H9 (cell line): ENCODE measurements around the gene PTPN12. TPM values are rescaled to one million over a fixed set of nuclear protein-coding genes. Genes with fewer than 3 reads are reported as not detected.

ENCODE experiments used
- DNase-seq: peaks from one replicate; pipeline ENCODE4 v3.0.0-alpha.2; 2017
- H2AFZ ChIP-seq: one replicate; pipeline ENCODE4 v1.6.1; 2013; ENCODE audit warnings: mild to moderate bottlenecking, low read length, control low read depth, moderate library complexity
- H2AK5ac ChIP-seq: 2 replicates; pipeline ENCODE4 v1.6.1; 2013; ENCODE audit warnings: low read length, control low read depth, mixed read lengths; ENCODE audit not compliant: insufficient read length
- H2BK120ac ChIP-seq: one replicate; pipeline ENCODE4 v1.6.1; 2013; ENCODE audit warnings: low read depth, mild to moderate bottlenecking, low read length, control low read depth, inconsistent platforms; ENCODE audit not compliant: poor library complexity, severe bottlenecking
- H2BK12ac ChIP-seq: 2 replicates; pipeline ENCODE4 v1.6.1; 2013; ENCODE audit warnings: low read length, control low read depth, mixed read lengths, low read depth; ENCODE audit not compliant: insufficient read length
- H2BK15ac ChIP-seq: 2 replicates; pipeline ENCODE4 v1.6.1; 2013; ENCODE audit warnings: low read depth, low read length, control low read depth
- H2BK20ac ChIP-seq: one replicate; pipeline ENCODE4 v1.6.1; 2013; ENCODE audit warnings: low read depth, mild to moderate bottlenecking, low read length, control low read depth, inconsistent platforms; ENCODE audit not compliant: poor library complexity, severe bottlenecking
- H2BK5ac ChIP-seq: 2 replicates; pipeline ENCODE4 v1.6.1; 2013; ENCODE audit warnings: low read length, control low read depth, mixed read lengths; ENCODE audit not compliant: insufficient read length
- H3K14ac ChIP-seq: 2 replicates; pipeline ENCODE4 v1.6.1; 2013; ENCODE audit warnings: low read length, control low read depth; ENCODE audit not compliant: insufficient read depth
- H3K18ac ChIP-seq: 2 replicates; pipeline ENCODE4 v1.6.1; 2013; ENCODE audit warnings: low read depth, mild to moderate bottlenecking, mixed read lengths, low read length, control low read depth; ENCODE audit not compliant: insufficient read length
- H3K23ac ChIP-seq: 2 replicates; pipeline ENCODE4 v1.6.1; 2013; ENCODE audit warnings: low read length, control low read depth, mixed read lengths, low read depth; ENCODE audit not compliant: insufficient read length
- H3K23me2 ChIP-seq: 2 replicates; pipeline ENCODE4 v1.6.1; 2013; ENCODE audit warnings: low read depth, mild to moderate bottlenecking, mixed read lengths, low read length, control low read depth; ENCODE audit not compliant: insufficient read length, poor library complexity, severe bottlenecking
- H3K27ac ChIP-seq: 2 replicates; pipeline ENCODE4 v1.5.1; 2013; ENCODE audit warnings: low read length, control low read depth, mixed read lengths, low read depth; ENCODE audit not compliant: insufficient read length
- H3K27me3 ChIP-seq: 2 replicates; pipeline ENCODE4 v1.6.1; 2013; ENCODE audit warnings: low read length, control low read depth, inconsistent platforms; ENCODE audit not compliant: insufficient read depth
- H3K4ac ChIP-seq: 2 replicates; pipeline ENCODE4 v1.6.1; 2013; ENCODE audit warnings: low read depth, mild to moderate bottlenecking, control low read depth, inconsistent platforms, low read length, moderate library complexity
- H3K4me1 ChIP-seq: 2 replicates; pipeline ENCODE4 v1.6.1; 2013; ENCODE audit warnings: low read length, control low read depth, inconsistent platforms; ENCODE audit not compliant: insufficient read depth
- H3K4me2 ChIP-seq: 2 replicates; pipeline ENCODE4 v1.6.1; 2013; ENCODE audit warnings: low read length, control low read depth, mixed read lengths; ENCODE audit not compliant: insufficient read length, insufficient read depth
- H3K56ac ChIP-seq: 2 replicates; pipeline ENCODE4 v1.6.1; 2013; ENCODE audit warnings: low read depth, mild to moderate bottlenecking, mixed read lengths, low read length, control low read depth; ENCODE audit not compliant: insufficient read length
- H3K79me1 ChIP-seq: 2 replicates; pipeline ENCODE4 v1.6.1; 2013; ENCODE audit warnings: low read depth, mild to moderate bottlenecking, moderate library complexity, low read length, control low read depth, inconsistent platforms; ENCODE audit not compliant: insufficient read depth, poor library complexity, severe bottlenecking
- H3K79me2 ChIP-seq: 2 replicates; pipeline ENCODE4 v1.6.1; 2013; ENCODE audit warnings: low read length, control low read depth, inconsistent platforms; ENCODE audit not compliant: insufficient read depth
- H3K9ac ChIP-seq: 2 replicates; pipeline ENCODE4 v1.6.1; 2013; ENCODE audit warnings: low read length, control low read depth, mixed read lengths; ENCODE audit not compliant: insufficient read length; ENCODE audit errors: extremely low read depth
- H3K9me3 ChIP-seq: one replicate; pipeline ENCODE4 v1.6.1; 2013; ENCODE audit warnings: low read depth, low read length, inconsistent platforms; ENCODE audit not compliant: control insufficient read depth
- H3T11ph ChIP-seq: one replicate; pipeline ENCODE4 v1.6.1; 2013; ENCODE audit warnings: mild to moderate bottlenecking, low read length, control low read depth, inconsistent platforms
- H4K20me1 ChIP-seq: one replicate; pipeline ENCODE4 v1.6.1; 2013; ENCODE audit not compliant: control insufficient read depth, insufficient read length, insufficient read depth
- H4K5ac ChIP-seq: 2 replicates; pipeline ENCODE4 v1.6.1; 2013; ENCODE audit warnings: low read depth, mild to moderate bottlenecking, mixed read lengths, low read length, control low read depth; ENCODE audit not compliant: insufficient read length
- H4K8ac ChIP-seq: replicated peaks from 2 replicates; pipeline ENCODE4 v1.6.1; 2013; ENCODE audit warnings: low read length, control low read depth, mixed read lengths, low read depth; ENCODE audit not compliant: insufficient read length
- H4K91ac ChIP-seq: 2 replicates; pipeline ENCODE4 v1.6.1; 2013; ENCODE audit warnings: low read depth, mild to moderate bottlenecking, moderate library complexity, mixed read lengths, low read length, control low read depth; ENCODE audit not compliant: insufficient read length
- H3K27ac Mint-ChIP-seq, 3 experiments: 2 replicates in 2 of 3; 3 replicates in 1 of 3; pipeline ENCODE4 v1.8.0; 2020 to 2021; ENCODE audit warnings: mixed read lengths in 3 of 3, mild to moderate bottlenecking in 1 of 3, moderate library complexity in 1 of 3
- H3K27me3 Mint-ChIP-seq: 2 replicates; pipeline ENCODE4 v1.8.0; 2021; ENCODE audit warnings: low read depth, mild to moderate bottlenecking, moderate library complexity, mixed read lengths
- H3K36me3 Mint-ChIP-seq, 3 experiments: 2 replicates in 2 of 3; 3 replicates in 1 of 3; pipeline ENCODE4 v1.8.0; 2020 to 2021; ENCODE audit warnings: low read depth in 3 of 3, mixed read lengths in 3 of 3; ENCODE audit not compliant: insufficient read depth in 1 of 3
- H3K4me1 Mint-ChIP-seq, 2 experiments: 2 replicates each; pipeline ENCODE4 v1.8.0; 2020; ENCODE audit warnings: mixed read lengths in 2 of 2
- H3K4me3 Mint-ChIP-seq, 2 experiments: 2 replicates in 1 of 2; 3 replicates in 1 of 2; pipeline ENCODE4 v1.8.0; 2020 to 2021; ENCODE audit warnings: mild to moderate bottlenecking in 2 of 2, mixed read lengths in 2 of 2, moderate library complexity in 1 of 2
- H3K9me3 Mint-ChIP-seq, 2 experiments: 2 replicates in 1 of 2; 3 replicates in 1 of 2; pipeline ENCODE4 v1.8.0; 2020; ENCODE audit warnings: mild to moderate bottlenecking in 2 of 2, mixed read lengths in 2 of 2, moderate library complexity in 1 of 2
- CTCF ChIP-seq: fragments of 200-600 bp; sonication (generic); conservative IDR thresholded peaks from 3 replicates; pipeline ENCODE4 v1.8.0; 2021; ENCODE audit warnings: antibody characterized with exemption, mild to moderate bottlenecking
- WGBS: extraction: QIAGEN DNeasy Blood & Tissue Kit; methylation state at CpG from one replicate; pipeline ENCODE4 v1.1.7; 2013; ENCODE audit warnings: missing lambda C conversion rate, low lambda C conversion rate, mixed read lengths; ENCODE audit not compliant: insufficient read length; ENCODE audit errors: extremely low coverage; 5-methylcytosine and 5-hydroxymethylcytosine counted together
- total RNA-seq: library from RNA; stranded (reverse); gene quantifications from 2 replicates; pipeline ENCODE4 v1.2.1, GENCODE V29; 2021

The PTPN12 gene
- total RNA-seq, 1 experiment from 2014 or later: 128 TPM

GRCh38 chr7:77587272-77587671, 50.2 kb downstream of the PTPN12 start:
- Histone ChIP-seq H3K14ac (no peak overlapping the region), H3K18ac (no peak overlapping the region), H3K27ac (no peak overlapping the region), H3K23ac (no peak overlapping the region), H3K56ac (no peak overlapping the region), H4K8ac (no peak overlapping the region), H3K9me3 (no peaks in the 10 kb centered on the region), H2AK5ac (no peak overlapping the region), H3K4ac (no peak overlapping the region), H2BK20ac (no peak overlapping the region), H3K4me1 (no peaks in the 10 kb centered on the region), H3K9ac (no peak overlapping the region), H4K20me1 (no peaks in the 10 kb centered on the region), H4K5ac (no peak overlapping the region), H3K79me1 (no peaks in the 10 kb centered on the region), H3K79me2 (no peaks in the 10 kb centered on the region), H2BK120ac (no peak overlapping the region), H2AFZ (no peak overlapping the region), H3K27me3 (no peaks in the 10 kb centered on the region), H4K91ac (no peak overlapping the region), H2BK5ac (no peak overlapping the region), H3K23me2 (no peaks in the 10 kb centered on the region), H3T11ph (no peak overlapping the region), H2BK15ac (no peak overlapping the region), H2BK12ac (no peak overlapping the region), H3K4me2 (no peak overlapping the region)
- no peak overlapping the region for H3K4me3 Mint-ChIP-seq
- TF ChIP-seq CTCF: no peak
- no peak for DNase-seq
- no CpG with 5 or more reads among the region's 2 CpGs for WGBS
- H3K27ac Mint-ChIP-seq: no peak overlapping the region; a peak in 2 of 7 replicates
- no peaks in the 10 kb centered on the region for H3K4me1 Mint-ChIP-seq
- H3K9me3 Mint-ChIP-seq: no peaks in the 10 kb centered on the region
- H3K27me3 Mint-ChIP-seq: no peaks in the 10 kb centered on the region
- peaks cover 10 to 55% (median 31%) of the 10 kb centered on the region in 3 experiments; a peak in 6 of 7 replicates for H3K36me3 Mint-ChIP-seq
